Body of pancreas (tissue), 4 donors: ENCODE data around the gene NUDT3.

Experiments used
- POLR2A ChIP-seq, 3 donors: fragments of 450-650 bp; IDR thresholded peaks; one replicate each; pipeline ENCODE4 v1.6.1; 2016; ENCODE audit warnings: antibody characterized with exemption in 3 of 3, mild to moderate bottlenecking in 2 of 3
- TF ChIP-seq, protein P1 (sequence below), 7 experiments: fragments of 450-650 bp in 4 of 7; fragments of 200-600 bp in 3 of 7; sonication (generic) in 3 of 7; IDR thresholded peaks; one replicate each; pipeline ENCODE4 v1.5.1; 2016 to 2019; ENCODE audit warnings: antibody characterized with exemption in 7 of 7

DNA sequence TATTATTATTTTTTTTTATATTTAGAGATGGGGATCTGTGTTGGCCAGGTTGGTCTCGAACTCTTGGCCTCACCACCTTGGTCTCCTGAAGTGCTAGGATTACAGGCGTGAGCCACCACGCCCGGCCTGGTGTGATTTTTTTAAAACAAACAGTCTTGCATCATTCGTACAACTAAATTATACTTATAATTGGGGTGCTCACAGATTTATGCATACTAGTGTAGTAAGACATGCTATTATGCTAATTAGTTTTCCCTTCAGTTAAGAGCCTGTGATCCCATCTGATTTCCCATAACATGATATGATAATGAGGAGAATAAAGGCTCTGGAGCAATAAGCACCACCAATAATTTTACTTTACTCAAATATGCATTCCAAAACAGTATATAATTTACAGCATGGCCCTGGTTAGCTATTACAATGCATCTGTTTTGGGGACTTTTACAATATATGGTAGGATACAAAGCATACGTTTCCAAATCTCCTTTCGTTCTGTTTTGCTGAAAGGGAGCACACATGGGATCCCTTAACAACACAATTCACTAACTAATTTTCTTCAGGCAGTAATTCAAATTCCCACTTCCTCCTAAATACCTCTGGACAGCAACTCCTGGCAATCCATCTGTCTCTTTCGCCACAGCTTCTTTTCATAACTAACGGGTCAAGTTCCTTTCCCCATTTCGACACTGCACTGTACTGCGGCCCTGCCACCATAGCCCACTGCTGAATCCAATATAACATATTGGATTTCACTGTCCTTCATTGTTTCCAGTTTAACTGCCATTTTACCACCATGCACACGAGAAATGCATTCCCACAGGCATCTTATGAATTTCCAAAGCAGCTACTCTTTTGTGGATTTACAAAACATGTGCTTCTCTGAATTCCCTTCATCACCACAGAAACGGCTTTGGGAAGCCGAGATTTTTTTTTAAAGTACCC is 1.7 kb downstream of the NUDT3 start:
- TF ChIP-seq, protein P1, sequence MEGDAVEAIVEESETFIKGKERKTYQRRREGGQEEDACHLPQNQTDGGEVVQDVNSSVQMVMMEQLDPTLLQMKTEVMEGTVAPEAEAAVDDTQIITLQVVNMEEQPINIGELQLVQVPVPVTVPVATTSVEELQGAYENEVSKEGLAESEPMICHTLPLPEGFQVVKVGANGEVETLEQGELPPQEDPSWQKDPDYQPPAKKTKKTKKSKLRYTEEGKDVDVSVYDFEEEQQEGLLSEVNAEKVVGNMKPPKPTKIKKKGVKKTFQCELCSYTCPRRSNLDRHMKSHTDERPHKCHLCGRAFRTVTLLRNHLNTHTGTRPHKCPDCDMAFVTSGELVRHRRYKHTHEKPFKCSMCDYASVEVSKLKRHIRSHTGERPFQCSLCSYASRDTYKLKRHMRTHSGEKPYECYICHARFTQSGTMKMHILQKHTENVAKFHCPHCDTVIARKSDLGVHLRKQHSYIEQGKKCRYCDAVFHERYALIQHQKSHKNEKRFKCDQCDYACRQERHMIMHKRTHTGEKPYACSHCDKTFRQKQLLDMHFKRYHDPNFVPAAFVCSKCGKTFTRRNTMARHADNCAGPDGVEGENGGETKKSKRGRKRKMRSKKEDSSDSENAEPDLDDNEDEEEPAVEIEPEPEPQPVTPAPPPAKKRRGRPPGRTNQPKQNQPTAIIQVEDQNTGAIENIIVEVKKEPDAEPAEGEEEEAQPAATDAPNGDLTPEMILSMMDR (IDR thresholded peaks at IDR 0.05), result no peak
- TF ChIP-seq POLR2A (IDR thresholded peaks at IDR 0.05), result no peak
